Left kidney (tissue), 2 donors: ENCODE measurements around the gene MAP3K1. TPM values are rescaled to one million over a fixed set of nuclear protein-coding genes. Genes with fewer than 3 reads are reported as not detected.

Experiments used
- DNase-seq: peaks from one replicate; pipeline ENCODE4 v3.0.0-alpha.2; 2013
- polyA plus RNA-seq: library from polyadenylated mRNA; unstranded; fragments of 120-200 nt; gene quantifications from one replicate; pipeline ENCODE4 v1.2.1, GENCODE V29; 2013; ENCODE audit not compliant: insufficient read length

Gene MAP3K1
- polyA plus RNA-seq, 1 donor, result 103 TPM

DNA sequence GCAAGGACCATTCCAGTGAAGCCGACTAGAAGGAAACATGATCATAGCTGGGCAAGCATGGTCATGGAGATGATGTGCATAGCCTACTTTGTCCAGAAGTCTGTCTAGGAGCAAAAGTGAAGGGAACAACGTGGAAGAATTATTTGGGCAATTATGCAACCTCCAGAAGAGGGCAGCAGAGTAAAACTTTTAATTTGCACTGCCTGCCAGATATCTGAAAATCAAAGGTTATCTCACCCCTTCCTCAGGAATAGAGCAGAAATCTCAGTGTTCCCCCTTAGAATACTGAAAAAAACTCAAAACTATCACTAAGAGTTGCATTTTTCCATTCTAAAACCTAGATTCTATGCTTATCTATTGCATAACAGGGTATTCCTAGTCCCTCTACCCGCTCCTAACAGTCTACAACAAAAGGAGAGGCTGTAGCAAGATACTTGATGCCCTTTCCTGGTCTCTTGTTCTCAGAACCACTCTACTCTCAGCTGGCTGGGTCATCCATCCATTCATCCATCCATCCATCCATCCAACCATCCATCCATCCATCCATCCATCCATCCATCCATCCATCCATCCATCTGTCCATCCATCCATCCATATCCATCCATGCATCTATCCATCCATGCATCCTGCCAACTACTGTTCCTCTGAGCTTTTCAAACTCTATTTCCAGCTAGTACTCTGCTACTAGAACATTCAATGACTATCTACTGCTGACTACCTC, 85.7 kb downstream of the MAP3K1 start:
- peak; percentile 45 for DNase-seq

DNA sequence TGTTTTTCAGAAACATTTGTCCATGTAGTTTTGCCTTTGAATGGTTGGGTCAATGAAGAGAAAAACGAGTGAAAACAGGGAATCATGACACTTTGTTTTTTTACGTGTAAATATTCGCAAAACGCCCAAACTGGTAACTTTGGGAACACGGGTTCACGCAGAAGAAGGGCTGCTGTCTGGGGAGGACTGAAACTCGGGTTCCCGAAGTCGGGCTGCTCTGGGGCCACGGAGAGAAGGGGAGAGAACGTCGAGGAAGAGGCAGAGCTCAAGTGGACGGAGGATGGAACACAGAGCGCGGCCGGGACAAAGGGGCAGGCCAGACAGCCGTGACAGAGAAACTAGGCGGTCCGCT, 93.6 kb downstream of the MAP3K1 start:
- no peak for DNase-seq

DNA sequence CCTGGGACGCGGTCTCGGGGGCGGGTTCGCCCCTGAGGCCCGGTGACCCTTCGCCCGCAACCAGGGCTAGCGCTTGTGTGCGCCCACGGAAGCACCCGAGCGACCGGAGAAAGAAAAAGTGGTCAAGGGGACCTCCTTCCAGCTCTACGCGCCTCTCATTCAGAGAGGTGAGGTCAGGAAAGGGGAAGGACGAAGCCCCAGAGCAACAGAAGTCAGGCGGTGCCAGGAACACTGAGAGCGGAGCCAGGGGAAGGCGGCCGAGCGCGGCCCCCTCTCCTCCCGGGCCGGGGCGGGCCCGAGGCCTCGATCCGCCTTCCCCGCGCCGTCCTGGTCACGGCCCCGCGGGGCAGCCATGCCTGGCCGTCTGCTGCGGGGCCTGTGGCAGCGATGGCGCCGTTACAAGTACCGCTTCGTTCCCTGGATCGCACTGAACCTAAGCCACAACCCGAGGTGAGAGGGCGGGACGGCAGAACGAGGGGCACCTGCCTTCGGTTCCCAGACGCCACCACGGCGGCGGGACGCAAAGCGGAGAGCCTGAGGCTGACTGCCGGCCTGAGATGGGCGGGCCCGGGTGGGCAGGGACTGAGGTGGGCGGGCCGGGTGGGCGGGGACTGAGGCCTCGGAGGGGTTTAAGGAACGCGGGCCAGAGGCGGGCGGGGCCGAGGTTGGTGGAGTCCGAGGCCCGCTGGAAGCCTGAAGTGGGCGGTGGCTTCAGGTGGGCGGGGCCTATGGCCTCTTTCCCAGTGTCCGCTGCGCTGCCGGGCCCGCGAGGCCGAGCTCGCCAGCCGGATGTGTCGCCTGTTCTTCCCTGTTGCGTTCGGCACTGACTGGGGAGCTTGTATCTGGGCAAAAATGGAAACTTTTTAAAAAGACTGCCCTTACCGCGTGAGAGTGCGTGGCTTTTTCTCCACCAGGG, 94.2 kb downstream of the MAP3K1 start, which contains the start of gene SETD9:
TSS of gene SETD9 (plus strand) at position 303 of the 916 bp plus-strand sequence. CDS start at position 353, 50 bp downstream.
- peak; percentile 98 for DNase-seq

DNA sequence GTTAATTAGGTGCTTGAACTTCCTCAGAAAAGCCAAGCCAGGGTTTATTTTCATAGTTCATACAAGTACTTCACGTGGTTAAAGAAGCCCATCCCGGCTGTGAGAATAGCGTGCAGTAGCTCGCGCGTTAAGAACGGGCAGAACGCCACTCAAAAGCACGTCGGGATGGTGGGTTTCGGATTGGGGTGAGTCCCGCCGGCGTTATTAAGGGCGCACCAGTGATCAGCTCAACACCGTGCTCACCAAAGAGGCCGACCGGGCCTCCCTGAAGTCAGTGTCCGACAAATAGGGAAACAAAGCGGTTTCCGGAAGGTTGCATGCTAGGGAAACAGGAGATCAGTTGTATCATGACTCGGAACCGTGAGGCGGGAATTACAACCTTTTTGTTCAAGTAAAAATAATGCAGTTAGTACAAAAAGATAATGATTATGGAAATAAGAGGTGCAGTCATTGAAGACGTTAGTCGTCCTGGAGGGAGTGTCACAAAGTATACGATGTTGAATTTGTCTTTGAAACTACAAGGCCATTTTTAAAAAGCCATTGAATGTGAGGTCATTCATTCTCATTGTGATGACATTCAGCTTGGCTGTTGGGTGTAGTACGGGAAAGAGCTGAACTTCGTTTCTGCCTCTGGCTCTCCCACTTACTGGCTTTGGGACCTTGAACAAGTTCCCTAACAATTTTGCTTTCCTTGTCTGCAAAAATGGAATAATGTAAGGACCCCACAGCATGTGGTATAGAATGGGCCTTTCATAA, 95.0 kb downstream of the MAP3K1 start:
- DNase-seq, result peak; percentile 41

DNA sequence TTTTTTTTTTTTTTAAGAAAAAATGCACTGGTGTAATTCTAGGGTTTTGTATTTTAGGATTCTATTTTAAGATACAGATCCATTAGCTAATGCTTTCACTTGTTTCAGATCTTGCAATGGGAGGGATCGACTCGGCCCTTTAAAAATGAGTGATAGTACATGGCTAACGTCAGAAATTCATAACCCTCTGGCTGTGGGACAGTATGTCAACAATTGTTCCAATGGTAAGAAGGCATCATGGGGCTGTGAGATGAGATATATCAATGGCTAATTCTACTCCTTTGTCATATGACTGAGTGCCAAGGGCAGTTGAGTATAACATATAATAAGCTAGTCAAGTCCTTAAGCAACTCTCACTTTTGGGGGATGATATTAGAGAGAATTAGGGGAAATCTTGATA, 98.4 kb downstream of the MAP3K1 start:
- no peak for DNase-seq

DNA sequence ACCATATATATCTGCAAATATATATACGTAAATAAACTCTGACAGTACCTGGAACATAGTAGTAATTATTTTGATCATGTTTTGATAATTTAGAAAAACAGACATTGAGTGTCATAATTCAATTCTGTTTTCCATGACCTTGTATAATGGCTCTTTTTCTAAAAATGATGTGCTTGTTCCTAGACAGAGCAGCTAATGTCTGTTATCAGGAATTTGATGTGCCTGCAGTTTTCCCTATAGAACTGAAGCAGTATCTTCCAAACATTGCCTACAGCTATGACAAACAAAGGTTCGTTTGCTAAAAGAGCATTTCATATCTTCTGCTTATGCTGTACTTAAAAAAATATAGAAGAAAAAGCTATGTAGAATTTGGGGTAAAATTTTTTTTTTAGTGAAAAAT, 99.3 kb downstream of the MAP3K1 start:
- DNase-seq, result no peak

DNA sequence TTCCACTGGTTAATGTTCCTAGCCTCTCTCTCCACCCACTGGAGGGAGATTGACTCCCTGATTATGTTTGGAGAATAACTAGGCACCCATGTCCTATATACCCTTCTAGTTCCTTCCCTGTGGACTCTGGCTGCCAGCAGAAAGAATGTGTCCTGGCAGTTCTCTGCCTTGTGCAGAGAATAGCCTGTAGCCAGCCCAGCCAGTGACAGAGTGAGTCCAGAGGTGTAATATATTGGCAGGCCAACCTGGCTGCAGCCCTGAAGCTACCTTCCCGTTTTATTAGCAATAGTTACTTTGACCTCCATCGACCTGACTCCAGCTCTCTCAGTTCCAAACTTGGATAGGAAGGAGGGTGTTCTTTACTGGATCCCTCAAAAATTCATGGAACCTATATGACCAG, 102.2 kb downstream of the MAP3K1 start:
- DNase-seq, result no peak

DNA sequence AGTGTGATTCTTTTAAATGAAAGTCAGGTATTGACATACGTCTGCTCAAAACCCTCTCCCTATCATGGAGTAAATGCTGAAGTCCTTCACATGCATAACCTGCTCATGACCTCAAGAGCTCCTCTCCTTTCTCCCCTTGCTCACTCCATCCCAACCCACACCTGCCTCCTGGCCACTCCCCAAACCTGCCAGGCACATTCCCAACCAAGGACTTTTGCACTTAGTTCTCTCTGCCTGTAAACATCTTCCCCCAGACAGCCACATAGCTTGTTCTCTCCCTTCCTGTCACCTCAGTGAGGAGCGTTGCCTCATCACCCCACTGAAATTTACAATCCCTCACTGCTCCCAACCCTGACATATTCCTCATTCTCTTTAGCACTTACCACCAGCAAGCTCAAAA, 102.7 kb downstream of the MAP3K1 start:
- no peak for DNase-seq

DNA sequence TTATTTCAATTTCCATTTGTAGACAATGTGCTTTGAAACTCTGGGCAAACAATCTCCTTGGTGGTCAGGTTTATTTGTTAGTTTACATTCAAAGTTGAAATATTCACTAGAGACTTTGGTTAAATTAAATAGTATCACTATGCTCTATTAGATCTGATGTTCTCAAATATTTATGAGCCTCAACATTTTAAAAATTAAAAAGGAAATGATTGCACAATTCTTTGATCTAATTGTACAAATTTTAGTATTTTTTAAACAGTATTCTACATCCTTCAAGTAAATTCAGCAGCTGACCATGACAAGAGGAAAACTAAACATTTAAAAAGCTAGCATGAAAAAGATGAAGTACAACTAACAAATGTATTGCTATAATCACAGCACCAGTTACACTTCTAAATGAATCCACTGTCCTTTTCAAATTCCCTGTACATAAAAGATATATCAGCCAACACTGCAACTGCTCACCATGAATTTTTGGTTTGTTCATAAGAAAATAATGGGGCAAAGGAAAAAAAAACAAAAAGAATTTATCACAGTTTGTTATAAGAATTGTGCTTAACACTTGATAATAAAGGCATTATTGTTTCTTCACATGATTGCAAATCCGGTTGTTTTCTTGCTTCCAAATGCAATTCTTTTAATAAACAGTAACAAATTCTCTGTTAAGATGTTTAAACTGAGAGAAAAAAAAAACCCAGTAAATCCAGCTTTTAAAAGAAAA, 104.8 kb downstream of the MAP3K1 start:
- no peak for DNase-seq

DNA sequence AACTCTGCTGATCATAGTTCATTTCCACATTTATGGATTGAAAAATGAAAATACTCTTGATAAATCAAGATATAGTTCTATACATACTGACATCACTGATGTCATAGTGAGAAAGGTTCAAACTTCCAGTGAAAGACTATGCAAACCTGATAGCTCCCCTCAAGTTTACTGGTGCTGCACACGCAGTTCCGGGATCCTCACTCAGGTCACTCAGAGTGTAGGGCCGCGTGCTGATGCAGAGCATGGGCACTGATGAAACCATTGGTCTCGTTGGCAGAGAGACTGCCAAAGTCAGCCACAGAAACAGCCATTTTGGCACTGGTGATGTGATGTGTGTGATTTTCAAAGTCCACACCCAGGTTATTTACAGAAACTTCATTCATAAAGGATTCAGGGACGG, 107.6 kb downstream of the MAP3K1 start:
- no peak for DNase-seq

DNA sequence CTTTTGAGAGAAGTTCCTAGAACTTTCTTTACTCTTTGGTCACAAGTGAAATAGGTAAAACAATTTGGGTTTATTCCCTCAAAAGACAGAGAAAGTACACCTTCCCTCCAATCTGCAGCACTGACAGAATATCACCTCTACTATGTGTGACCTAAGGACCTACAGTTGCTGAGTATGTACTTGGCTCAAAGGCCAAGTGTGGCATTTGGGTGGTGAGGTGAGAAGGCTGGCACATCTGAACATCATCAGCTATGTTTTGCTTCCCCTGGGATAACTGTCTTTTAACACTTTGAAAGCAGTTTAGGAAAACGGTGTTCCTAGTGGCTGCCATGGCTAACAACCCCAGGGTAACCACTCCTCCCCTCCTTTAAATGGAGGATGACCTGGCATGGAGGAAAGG, 119.0 kb downstream of the MAP3K1 start:
- no peak for DNase-seq

DNA sequence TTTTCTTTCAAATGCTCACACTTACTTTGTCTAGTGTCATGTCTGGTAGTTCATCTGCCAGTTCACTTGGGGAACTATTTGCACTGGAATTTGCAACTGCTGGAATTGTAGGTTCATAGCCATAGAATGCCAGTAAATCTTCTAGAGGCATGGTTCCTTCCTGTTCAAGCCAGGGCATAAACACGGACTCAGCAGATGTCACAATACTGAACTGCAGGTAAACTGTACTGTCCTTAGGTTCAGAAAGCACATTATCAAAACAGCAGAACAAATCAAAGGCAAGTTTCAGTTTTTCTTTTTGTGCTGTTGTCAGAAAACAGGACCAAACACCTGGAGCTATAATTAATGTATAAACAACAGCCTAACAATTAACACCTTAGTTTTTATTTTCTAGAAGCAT, 123.5 kb downstream of the MAP3K1 start:
- DNase-seq, result no peak

DNA sequence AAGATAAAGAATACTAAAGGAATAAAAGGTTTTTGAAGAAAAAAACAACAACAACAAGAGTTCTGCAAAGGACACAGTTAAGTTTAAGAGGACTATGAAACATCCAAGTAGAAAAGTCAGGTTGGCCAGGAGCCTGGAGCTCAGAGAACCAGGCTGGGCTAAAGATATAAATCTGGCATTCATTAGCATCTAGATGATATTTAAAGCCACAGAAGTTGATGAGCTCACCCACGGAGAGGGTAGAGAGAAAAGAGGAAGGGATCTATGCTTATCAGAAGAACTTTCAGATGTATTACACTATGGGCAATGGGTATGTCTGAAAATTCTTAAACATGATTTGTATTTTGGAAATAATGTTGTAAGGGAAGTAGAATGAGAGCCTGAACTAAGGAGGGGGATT, 126.6 kb downstream of the MAP3K1 start:
- DNase-seq, result no peak

Other genes with a start within 250 kb of the MAP3K1 start
- gene SETD9, start 94.0 kb downstream of the MAP3K1 start, polyA plus RNA-seq, result 20.5 TPM
- gene MIER3, start 136.6 kb downstream of the MAP3K1 start, polyA plus RNA-seq, result 43.8 TPM